PC-3 (cell line): ENCODE measurements around the gene SYT1.

ENCODE experiments used
- EZH2 ChIP-seq: fragments of 300-600 bp; sonication (generic); IDR thresholded peaks from one replicate; pipeline ENCODE4 v1.6.1; 2017; ENCODE audit warnings: antibody characterized with exemption, mild to moderate bottlenecking, low read length; ENCODE audit not compliant: unreplicated experiment
- EZH2phosphoT487 ChIP-seq: fragments of 300-600 bp; sonication (generic); IDR thresholded peaks from 2 replicates; pipeline ENCODE4 v1.6.1; 2018; ENCODE audit warnings: mild to moderate bottlenecking, antibody characterized with exemption, low read length, borderline replicate concordance
- TF ChIP-seq, protein P1 (sequence below): fragments of 300-600 bp; sonication (generic); conservative IDR thresholded peaks from 2 replicates; pipeline ENCODE4 v1.5.1; 2017; ENCODE audit warnings: antibody characterized with exemption, low read depth, mild to moderate bottlenecking, low read length

DNA sequence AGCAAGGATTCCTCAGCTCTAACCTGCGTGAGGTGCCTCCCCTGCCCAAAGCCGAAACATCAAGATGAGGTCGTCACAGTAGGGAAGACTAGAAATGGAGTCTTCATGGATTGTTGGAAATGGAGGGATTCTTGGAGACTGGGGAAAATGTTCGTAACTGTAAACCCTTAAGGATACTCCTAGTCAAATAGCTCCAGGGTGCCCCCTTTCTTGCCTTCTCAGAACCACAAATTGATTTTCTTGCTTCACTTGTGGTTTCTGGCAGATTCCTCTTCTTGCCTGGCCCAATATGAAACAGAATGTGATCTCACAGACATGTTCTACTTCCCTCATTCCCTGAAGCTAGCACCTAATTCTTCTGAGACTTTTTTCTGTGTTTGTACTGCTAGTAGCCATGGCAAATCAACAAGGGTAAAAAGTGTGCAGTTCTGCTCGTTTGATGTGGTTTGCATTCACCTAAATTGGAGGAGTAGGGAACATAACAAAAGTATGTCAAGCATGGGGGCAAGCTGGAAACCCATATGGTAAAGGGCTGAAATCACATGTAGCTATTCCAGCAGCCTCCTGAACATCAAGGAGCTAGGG is 494.2 kb downstream of the SYT1 start:
- TF ChIP-seq EZH2 (no peak), EZH2phosphoT487 (no peak)
- TF ChIP-seq, protein P1, sequence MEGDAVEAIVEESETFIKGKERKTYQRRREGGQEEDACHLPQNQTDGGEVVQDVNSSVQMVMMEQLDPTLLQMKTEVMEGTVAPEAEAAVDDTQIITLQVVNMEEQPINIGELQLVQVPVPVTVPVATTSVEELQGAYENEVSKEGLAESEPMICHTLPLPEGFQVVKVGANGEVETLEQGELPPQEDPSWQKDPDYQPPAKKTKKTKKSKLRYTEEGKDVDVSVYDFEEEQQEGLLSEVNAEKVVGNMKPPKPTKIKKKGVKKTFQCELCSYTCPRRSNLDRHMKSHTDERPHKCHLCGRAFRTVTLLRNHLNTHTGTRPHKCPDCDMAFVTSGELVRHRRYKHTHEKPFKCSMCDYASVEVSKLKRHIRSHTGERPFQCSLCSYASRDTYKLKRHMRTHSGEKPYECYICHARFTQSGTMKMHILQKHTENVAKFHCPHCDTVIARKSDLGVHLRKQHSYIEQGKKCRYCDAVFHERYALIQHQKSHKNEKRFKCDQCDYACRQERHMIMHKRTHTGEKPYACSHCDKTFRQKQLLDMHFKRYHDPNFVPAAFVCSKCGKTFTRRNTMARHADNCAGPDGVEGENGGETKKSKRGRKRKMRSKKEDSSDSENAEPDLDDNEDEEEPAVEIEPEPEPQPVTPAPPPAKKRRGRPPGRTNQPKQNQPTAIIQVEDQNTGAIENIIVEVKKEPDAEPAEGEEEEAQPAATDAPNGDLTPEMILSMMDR: no peak
